Neuronal stem cell (in vitro differentiated cells): Measurements from ENCODE around the gene OPN3.

Source experiments
- DNase-seq: peaks from one replicate; pipeline ENCODE4 v3.0.0-alpha.2; 2013; ENCODE audit warnings: low spot score
- H2AFZ ChIP-seq: one replicate; pipeline ENCODE4 v1.6.1; 2013; ENCODE audit warnings: mild to moderate bottlenecking, low read length, inconsistent platforms
- H2AK5ac ChIP-seq: 2 replicates; pipeline ENCODE4 v1.6.1; 2013; ENCODE audit warnings: low read depth, mild to moderate bottlenecking, inconsistent platforms, low read length, moderate library complexity, mixed read lengths
- H2BK120ac ChIP-seq: 2 replicates; pipeline ENCODE4 v1.6.1; 2013; ENCODE audit warnings: low read depth, mild to moderate bottlenecking, inconsistent platforms, low read length, moderate library complexity, mixed read lengths
- H2BK12ac ChIP-seq: one replicate; pipeline ENCODE4 v1.6.1; 2013; ENCODE audit warnings: low read length, inconsistent platforms
- H2BK15ac ChIP-seq: 2 replicates; pipeline ENCODE4 v1.6.1; 2013; ENCODE audit warnings: mild to moderate bottlenecking, low read length, inconsistent platforms, mixed read lengths
- H2BK5ac ChIP-seq: one replicate; pipeline ENCODE4 v1.6.1; 2013; ENCODE audit warnings: inconsistent platforms, mild to moderate bottlenecking, low read length, moderate library complexity
- H3K14ac ChIP-seq: one replicate; pipeline ENCODE4 v1.6.1; 2013; ENCODE audit warnings: low read length, inconsistent platforms
- H3K18ac ChIP-seq: 2 replicates; pipeline ENCODE4 v1.6.1; 2013; ENCODE audit warnings: low read length, inconsistent platforms
- H3K23ac ChIP-seq: 2 replicates; pipeline ENCODE4 v1.6.1; 2013; ENCODE audit warnings: low read depth, mild to moderate bottlenecking, mixed read lengths, low read length, inconsistent platforms; ENCODE audit not compliant: poor library complexity
- H3K27ac ChIP-seq: replicated peaks from 3 replicates; pipeline ENCODE4 v1.5.1; 2013; ENCODE audit warnings: low read length, inconsistent platforms
- H3K27me3 ChIP-seq, 3 experiments: 2 replicates each; pipeline ENCODE4 v1.6.1; 2013; ENCODE audit warnings: low read length in 3 of 3, mild to moderate bottlenecking in 2 of 3, inconsistent platforms in 1 of 3, low read depth in 1 of 3, mixed read lengths in 1 of 3, moderate library complexity in 1 of 3; ENCODE audit not compliant: control insufficient read depth in 3 of 3, insufficient read depth in 3 of 3
- H3K36me3 ChIP-seq, 2 donors: replicated peaks in 1 of 2; 2 replicates each; pipeline ENCODE4 v1.6.1; 2013; ENCODE audit warnings: low read length in 2 of 2; ENCODE audit not compliant: control insufficient read depth in 2 of 2, insufficient read depth in 2 of 2
- H3K4ac ChIP-seq: 2 replicates; pipeline ENCODE4 v1.6.1; 2013; ENCODE audit warnings: inconsistent platforms, mild to moderate bottlenecking, low read length, moderate library complexity
- H3K4me1 ChIP-seq, 2 donors: 1 replicate in 1 of 2; 2 replicates in 1 of 2; pipeline ENCODE4 v1.6.1; 2013; ENCODE audit warnings: low read length in 2 of 2, low read depth in 1 of 2; ENCODE audit not compliant: control insufficient read depth in 2 of 2, insufficient read depth in 1 of 2
- H3K4me2 ChIP-seq: one replicate; pipeline ENCODE4 v1.6.1; 2013; ENCODE audit warnings: mild to moderate bottlenecking, low read length, inconsistent platforms; ENCODE audit not compliant: insufficient read depth, poor library complexity, severe bottlenecking
- H3K4me3 ChIP-seq, 2 donors: 2 replicates each; pipeline ENCODE4 v1.5.1; 2013; ENCODE audit warnings: low read length in 2 of 2, mild to moderate bottlenecking in 2 of 2, inconsistent platforms in 1 of 2, moderate library complexity in 1 of 2
- H3K79me1 ChIP-seq: one replicate; pipeline ENCODE4 v1.6.1; 2013; ENCODE audit warnings: low read depth, mild to moderate bottlenecking, inconsistent platforms, low read length, moderate library complexity
- H3K9ac ChIP-seq: one replicate; pipeline ENCODE4 v1.6.1; 2013; ENCODE audit warnings: mild to moderate bottlenecking, low read depth, low read length, inconsistent platforms; ENCODE audit not compliant: poor library complexity
- H3K9me3 ChIP-seq, 2 donors: replicated peaks in 1 of 2; 2 replicates each; pipeline versions ENCODE3 to v1.6.1; 2013; ENCODE audit warnings: low read length in 2 of 2, mild to moderate bottlenecking in 2 of 2, inconsistent platforms in 1 of 2, low read depth in 1 of 2, mixed read lengths in 1 of 2, moderate library complexity in 1 of 2; ENCODE audit not compliant: control insufficient read depth in 2 of 2, insufficient read depth in 1 of 2
- H4K8ac ChIP-seq: one replicate; pipeline ENCODE4 v1.6.1; 2013; ENCODE audit warnings: low read depth, mild to moderate bottlenecking, inconsistent platforms, low read length, moderate library complexity
- H4K91ac ChIP-seq: one replicate; pipeline ENCODE4 v1.6.1; 2013; ENCODE audit warnings: low read length, low read depth, mild to moderate bottlenecking, inconsistent platforms; ENCODE audit not compliant: poor library complexity
- WGBS, 2 donors: extraction: QIAGEN DNeasy Blood & Tissue Kit; methylation state at CpG; one replicate each; pipeline ENCODE4 v1.1.7; 2013; ENCODE audit warnings: missing lambda C conversion rate in 2 of 2, mixed read lengths in 1 of 2; ENCODE audit not compliant: insufficient read length in 2 of 2, insufficient replicate concordance in 1 of 2; ENCODE audit errors: extremely low coverage in 2 of 2; 5-methylcytosine and 5-hydroxymethylcytosine counted together

The OPN3 gene

DNA sequence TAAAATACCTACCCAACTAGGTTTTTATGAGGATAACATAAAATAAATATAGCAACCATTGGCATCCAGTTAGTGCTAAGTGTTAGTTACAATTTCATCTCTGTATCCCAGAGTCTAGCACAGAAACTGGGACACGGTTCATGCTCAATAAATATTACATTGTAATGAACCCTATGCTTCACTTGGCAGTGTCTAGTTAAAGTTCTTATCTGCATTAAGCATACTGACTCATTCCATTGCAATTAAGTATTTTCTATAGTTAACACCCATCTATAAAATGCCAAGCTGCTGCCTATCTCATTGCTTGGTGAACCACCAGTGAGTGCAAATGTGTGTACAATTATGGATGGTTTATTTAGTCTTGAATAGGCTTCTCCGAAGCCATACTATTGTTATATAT, 15.2 kb downstream of the OPN3 start:
- Histone ChIP-seq H2BK5ac (no peak overlapping the region), H3K18ac (no peak overlapping the region), H3K27ac (no peak overlapping the region), H3K4me3 (no peak overlapping the region), H3K27me3 (no peaks in the 10 kb centered on the region), H3K79me1 (no peaks in the 10 kb centered on the region), H2AK5ac (no peak overlapping the region), H2BK15ac (no peak overlapping the region), H3K23ac (no peak overlapping the region), H3K36me3 (peaks cover 0 to 40% of the 10 kb centered on the region in 2 donors), H2BK120ac (no peak overlapping the region), H3K4me2 (no peak overlapping the region), H2AFZ (no peak overlapping the region), H3K4ac (no peak overlapping the region), H3K4me1 (no peaks in the 10 kb centered on the region), H4K8ac (no peak overlapping the region), H4K91ac (no peak overlapping the region), H2BK12ac (no peak overlapping the region), H3K9ac (no peak overlapping the region), H3K14ac (no peak overlapping the region), H3K9me3 (no peaks in the 10 kb centered on the region)
- DNase-seq: no peak
- WGBS, 2 donors: no CpG with 5 or more reads among the region's 2 CpGs

DNA sequence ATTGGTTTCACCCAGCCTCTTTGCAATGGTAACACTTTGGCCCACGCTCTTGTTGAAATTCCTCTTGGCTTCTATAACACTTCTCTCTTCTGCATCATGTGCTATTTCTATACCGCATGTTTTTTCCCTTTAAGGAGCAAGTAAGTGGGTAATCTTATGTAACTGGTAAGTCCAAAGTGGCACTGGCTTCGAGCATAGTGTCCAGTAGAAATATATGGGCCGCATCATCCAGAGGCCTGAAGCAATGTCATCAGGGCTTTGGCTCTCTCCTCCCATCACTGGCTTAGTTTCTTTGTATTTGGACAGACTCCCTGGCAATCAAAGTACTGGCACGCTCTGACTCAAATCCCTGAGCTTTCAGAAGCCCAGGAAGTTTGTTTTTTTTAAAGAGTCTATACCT, 17.5 kb downstream of the OPN3 start:
- Histone ChIP-seq H3K27ac (no peak overlapping the region), H3K27me3 (no peaks in the 10 kb centered on the region), H2BK5ac (no peak overlapping the region), H3K36me3 (peaks cover 0 to 22% of the 10 kb centered on the region in 2 donors), H3K4me1 (no peaks in the 10 kb centered on the region), H4K8ac (no peak overlapping the region), H2BK15ac (no peak overlapping the region), H3K9me3 (no peaks in the 10 kb centered on the region), H3K23ac (no peak overlapping the region), H2AFZ (no peak overlapping the region), H2AK5ac (no peak overlapping the region), H3K79me1 (no peaks in the 10 kb centered on the region), H3K4me2 (no peak overlapping the region), H3K4me3 (no peak overlapping the region), H3K14ac (no peak overlapping the region), H3K18ac (no peak overlapping the region), H4K91ac (no peak overlapping the region), H3K9ac (no peak overlapping the region), H2BK120ac (no peak overlapping the region), H2BK12ac (no peak overlapping the region), H3K4ac (no peak overlapping the region)
- WGBS, 2 donors: no CpG with 5 or more reads among the region's 5 CpGs
- no peak for DNase-seq

DNA sequence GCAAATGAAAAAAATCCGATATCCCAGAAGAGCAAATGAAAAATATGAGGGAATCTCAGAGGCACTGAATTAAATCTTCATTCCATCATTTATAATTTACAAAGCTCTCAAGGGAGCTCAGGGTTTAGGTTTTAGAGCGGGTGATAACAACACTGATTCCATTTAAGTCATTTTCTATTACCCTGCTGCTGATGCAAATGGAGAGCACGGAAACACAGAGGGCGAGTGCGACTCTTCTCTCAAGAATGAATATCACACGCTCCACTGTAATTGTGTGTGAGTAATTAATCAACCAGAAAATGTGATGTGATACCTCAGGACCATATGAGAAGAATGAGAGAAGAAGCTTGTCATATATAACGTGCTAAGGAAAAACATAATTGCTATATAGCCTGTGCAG, 22.7 kb downstream of the OPN3 start:
- H3K18ac ChIP-seq: no peak overlapping the region
- no peak overlapping the region for H2BK5ac ChIP-seq
- H3K27me3 ChIP-seq: no peaks in the 10 kb centered on the region
- no peak overlapping the region for H4K91ac ChIP-seq
- no peak overlapping the region for H3K4ac ChIP-seq
- no peak overlapping the region for H2BK120ac ChIP-seq
- no peaks in the 10 kb centered on the region for H3K9me3 ChIP-seq
- H2AFZ ChIP-seq: no peak overlapping the region
- no peak overlapping the region for H3K14ac ChIP-seq
- no peak overlapping the region for H2BK15ac ChIP-seq
- H3K36me3 ChIP-seq: peaks cover 2 to 5% of the 10 kb centered on the region in 2 donors
- H3K4me2 ChIP-seq: no peak overlapping the region
- H2BK12ac ChIP-seq: no peak overlapping the region
- WGBS, 2 donors: no CpG with 5 or more reads among the region's 7 CpGs
- no peak overlapping the region for H4K8ac ChIP-seq
- H3K79me1 ChIP-seq: no peaks in the 10 kb centered on the region
- H3K4me3 ChIP-seq: no peak overlapping the region
- no peak for DNase-seq
- no peak overlapping the region for H2AK5ac ChIP-seq
- H3K27ac ChIP-seq: no peak overlapping the region
- peaks cover 0 to 2% of the 10 kb centered on the region in 2 donors for H3K4me1 ChIP-seq
- H3K23ac ChIP-seq: no peak overlapping the region
- no peak overlapping the region for H3K9ac ChIP-seq

DNA sequence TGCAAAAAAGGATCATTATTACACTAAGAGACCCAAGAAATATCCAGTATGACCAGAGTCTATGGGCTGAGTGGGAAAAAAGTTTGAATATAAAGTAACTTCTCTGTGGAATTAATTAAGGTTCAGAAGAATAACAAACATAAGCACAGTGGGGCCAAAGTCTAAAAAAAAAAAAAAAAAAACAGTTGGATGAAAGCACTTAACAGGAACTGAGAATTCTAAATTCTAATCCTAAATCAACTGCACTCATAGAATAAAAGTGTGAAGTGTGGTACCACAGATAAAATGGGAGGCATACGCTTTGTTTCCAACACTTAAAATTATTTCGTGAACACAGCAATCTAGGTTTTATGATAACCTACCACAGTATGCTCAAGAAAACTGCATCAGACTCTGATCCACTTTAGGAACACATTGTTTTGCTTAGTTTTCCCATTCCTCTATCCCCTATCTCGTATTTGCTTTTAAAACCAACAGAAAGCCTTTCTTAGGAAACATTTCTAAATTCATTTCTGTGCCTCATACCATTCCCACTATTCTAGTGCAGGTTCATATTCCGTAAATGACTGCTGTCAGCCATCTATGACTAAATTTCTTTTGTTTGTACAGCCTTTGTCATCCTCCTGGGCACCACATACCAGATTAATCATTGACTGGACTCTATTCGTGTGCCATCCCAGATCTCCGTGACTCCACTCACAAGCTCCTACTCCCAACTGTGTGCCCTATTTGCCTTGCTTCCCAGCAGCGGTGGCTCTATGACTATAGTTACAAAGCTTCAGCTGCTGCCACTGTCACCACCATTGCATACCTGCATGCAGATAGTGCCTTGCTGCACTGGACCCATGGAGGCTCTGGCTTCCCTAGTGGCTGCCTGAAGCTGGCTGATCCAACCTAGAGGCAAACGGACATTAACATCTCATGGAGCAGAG, 24.9 kb downstream of the OPN3 start:
- no peak overlapping the region for H2AK5ac ChIP-seq
- H3K4me3 ChIP-seq: no peak overlapping the region
- no peak overlapping the region for H2BK12ac ChIP-seq
- H4K91ac ChIP-seq: no peak overlapping the region
- peaks cover 0 to 2% of the 10 kb centered on the region in 2 donors for H3K36me3 ChIP-seq
- H3K4me2 ChIP-seq: no peak overlapping the region
- no peak overlapping the region for H2BK120ac ChIP-seq
- H3K27me3 ChIP-seq: no peaks in the 10 kb centered on the region
- H3K4me1 ChIP-seq: peaks cover 0 to 2% of the 10 kb centered on the region in 2 donors
- H3K9me3 ChIP-seq: peaks cover 0 to 5% of the 10 kb centered on the region in 2 donors
- H3K9ac ChIP-seq: no peak overlapping the region
- no peaks in the 10 kb centered on the region for H3K79me1 ChIP-seq
- DNase-seq: no peak
- no peak overlapping the region for H3K27ac ChIP-seq
- no peak overlapping the region for H3K23ac ChIP-seq
- no peak overlapping the region for H2BK15ac ChIP-seq
- no peak overlapping the region for H3K4ac ChIP-seq
- WGBS, 2 donors: no CpG with 5 or more reads among the region's 8 CpGs
- H2BK5ac ChIP-seq: no peak overlapping the region
- no peak overlapping the region for H3K18ac ChIP-seq
- no peak overlapping the region for H4K8ac ChIP-seq
- H2AFZ ChIP-seq: no peak overlapping the region
- H3K14ac ChIP-seq: no peak overlapping the region
